ENCODE results near the gene DHX35.

Gene DHX35

GRCh38 chr20:39069976-39070375, 107.8 kb downstream of the DHX35 start:
- no peak for DNase-seq

GRCh38 chr20:39070484-39071231, 108.5 kb downstream of the DHX35 start:
- no peak for DNase-seq

GRCh38 chr20:39072132-39072531, 110.0 kb downstream of the DHX35 start:
- no peak for DNase-seq

GRCh38 chr20:39072653-39073052, 110.5 kb downstream of the DHX35 start:
- DNase-seq: no peak

GRCh38 chr20:39075731-39076130, 113.6 kb downstream of the DHX35 start:
- no peak for DNase-seq

GRCh38 chr20:39076958-39077357, 114.8 kb downstream of the DHX35 start:
- DNase-seq: no peak

- no peak for DNase-seq
Measured at GRCh38 chr20:39080326-39080725, 118.2 kb downstream of the DHX35 start.

GRCh38 chr20:39081255-39081654, 119.1 kb downstream of the DHX35 start:
- peak; percentile 64 for DNase-seq

GRCh38 chr20:39082622-39083398, 120.7 kb downstream of the DHX35 start:
- no peak for DNase-seq

- DNase-seq: no peak
Measured at GRCh38 chr20:39083761-39084160, 121.6 kb downstream of the DHX35 start.

- no peak for DNase-seq
Measured at GRCh38 chr20:39089029-39089428, 126.9 kb downstream of the DHX35 start.

All from activated effector memory CD4-positive, alpha-beta T cell treated with Interleukin-2 at 50 U/mL for 16 hours (primary cell).